Upper lobe of left lung (tissue), 4 donors: Measurements from ENCODE around the gene CCL4L2.
"Not testable (repeated sequence)": the region's sequence is repeated elsewhere in the genome, so short reads cannot be mapped to it uniquely, and the experiment has no call there.

Experiments
- CTCF ChIP-seq, 6 experiments: fragments of 450-650 bp in 4 of 6; fragments of 200-600 bp in 2 of 6; sonication (generic) in 2 of 6; IDR thresholded peaks; one replicate each; pipeline ENCODE4 v1.5.1; 2016 to 2019; ENCODE audit warnings: antibody characterized with exemption in 6 of 6
- EP300 ChIP-seq, 4 donors: sonication (generic); formaldehyde crosslinking; IDR thresholded peaks; one replicate each; pipeline ENCODE4 v1.5.1; 2017; ENCODE audit warnings: antibody characterized with exemption in 4 of 4, control low read depth in 2 of 4
- POLR2A ChIP-seq, 4 donors: fragments of 450-650 bp; IDR thresholded peaks; one replicate each; pipeline ENCODE4 v1.5.1; 2016 to 2017; ENCODE audit warnings: antibody characterized with exemption in 4 of 4, mild to moderate bottlenecking in 2 of 4
- POLR2AphosphoS5 ChIP-seq, 2 donors: sonication (generic); formaldehyde crosslinking; IDR thresholded peaks; one replicate each; pipeline ENCODE4 v1.5.1; 2017; ENCODE audit warnings: antibody characterized with exemption in 2 of 2

GRCh38 chr17:36211484-36212271 is 815 bp downstream of the CCL4L2 start:
- not testable (repeated sequence) for TF ChIP-seq POLR2A, CTCF, POLR2AphosphoS5, EP300 (IDR thresholded peaks at IDR 0.05)
